ENCODE data around the gene ALPL.

DNA sequence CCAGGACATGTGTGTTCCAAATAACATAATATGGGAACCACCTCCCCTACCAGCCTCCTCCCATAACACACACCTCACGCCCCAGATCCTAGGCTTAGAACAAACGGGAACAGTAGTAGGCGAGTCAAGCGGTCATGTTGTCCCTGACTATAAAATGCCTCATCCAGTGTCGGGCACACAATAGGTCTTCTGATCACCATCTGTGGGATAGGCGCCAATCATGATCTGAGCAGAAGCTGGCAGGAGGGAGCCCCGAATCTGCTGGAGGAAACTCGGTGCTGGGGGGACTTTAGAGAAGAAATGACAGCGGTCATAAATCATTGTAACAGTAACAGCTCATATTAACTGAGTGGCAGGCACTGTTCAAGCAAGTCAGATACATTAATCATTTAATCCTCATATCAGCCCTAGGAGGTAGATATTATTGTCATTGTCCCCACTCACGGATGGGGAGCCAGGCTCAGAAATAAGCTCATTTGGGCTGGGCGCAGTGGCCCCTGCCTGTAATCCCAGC, 13.4 kb downstream of the ALPL start:
- TF ChIP-seq USF1 (IDR thresholded peaks at IDR 0.05; ENCODE audit: borderline replicate concordance, extremely low read length, insufficient read depth, low read depth, low read length) (no peak), EZH2 (IDR thresholded peaks at IDR 0.05; ENCODE audit: borderline replicate concordance, control insufficient read depth, low read depth, low read length) (no peak)

All from GM12878 (cell line).